HL-60 (cell line): ENCODE measurements around the gene MTSS2.

Experiments used
- CTCF ChIP-seq: IDR thresholded peaks from one replicate; pipeline ENCODE4 v1.5.1; 2011; ENCODE audit warnings: low read length, control low read depth, inconsistent platforms; ENCODE audit not compliant: insufficient read depth
- GABPA ChIP-seq: IDR thresholded peaks from 2 replicates; pipeline ENCODE4 v1.6.1; 2012; ENCODE audit warnings: low read depth
- REST ChIP-seq: IDR thresholded peaks from 2 replicates; pipeline ENCODE4 v1.6.1; 2012; ENCODE audit warnings: low read depth; ENCODE audit not compliant: insufficient replicate concordance

- TF ChIP-seq CTCF (no peak), GABPA (no peak), REST (no peak)
Observed at GRCh38 chr16:70720425-70721201, 34.8 kb upstream of the MTSS2 start.
